GM19463 (cell line): ENCODE measurements around the gene UFD1.

Experiments
- ATAC-seq: cut with Tn5 transposase; IDR thresholded peaks from one replicate; pipeline ENCODE4 v1.9.1; 2021; ENCODE audit warnings: mild to moderate bottlenecking, moderate library complexity; ENCODE audit not compliant: unreplicated experiment

Gene UFD1

DNA sequence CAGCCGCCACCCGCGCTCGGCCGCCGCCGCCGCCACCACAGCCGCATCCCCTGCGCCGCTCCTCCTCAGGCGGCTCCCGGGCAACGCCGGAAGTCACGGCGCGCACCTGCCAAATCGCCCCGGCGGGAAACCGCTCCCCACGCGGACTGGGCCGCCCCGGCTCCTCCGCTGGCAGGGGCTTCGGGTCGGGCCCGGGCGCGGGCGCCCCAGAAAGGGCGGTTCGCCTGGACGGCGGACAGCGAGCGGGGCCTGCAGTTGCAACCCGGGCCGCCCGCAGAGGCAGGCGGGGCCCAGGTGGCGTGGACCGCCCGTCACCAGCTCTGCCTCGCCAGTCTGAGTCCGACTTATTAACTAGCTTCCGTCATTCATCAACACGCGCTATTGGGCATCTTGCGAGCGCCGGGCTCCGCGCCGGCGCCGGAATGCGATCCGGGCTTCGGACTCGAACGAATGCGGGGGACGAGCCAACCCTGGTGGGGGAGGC lies 47.3 kb downstream of the UFD1 start, which contains the start of gene HIRA:
TSS of gene HIRA (minus strand) at position 85 of the 484 bp plus-strand sequence. CDS start 257 bp downstream, outside the sequence.
- ATAC-seq, result peak; percentile 47

DNA sequence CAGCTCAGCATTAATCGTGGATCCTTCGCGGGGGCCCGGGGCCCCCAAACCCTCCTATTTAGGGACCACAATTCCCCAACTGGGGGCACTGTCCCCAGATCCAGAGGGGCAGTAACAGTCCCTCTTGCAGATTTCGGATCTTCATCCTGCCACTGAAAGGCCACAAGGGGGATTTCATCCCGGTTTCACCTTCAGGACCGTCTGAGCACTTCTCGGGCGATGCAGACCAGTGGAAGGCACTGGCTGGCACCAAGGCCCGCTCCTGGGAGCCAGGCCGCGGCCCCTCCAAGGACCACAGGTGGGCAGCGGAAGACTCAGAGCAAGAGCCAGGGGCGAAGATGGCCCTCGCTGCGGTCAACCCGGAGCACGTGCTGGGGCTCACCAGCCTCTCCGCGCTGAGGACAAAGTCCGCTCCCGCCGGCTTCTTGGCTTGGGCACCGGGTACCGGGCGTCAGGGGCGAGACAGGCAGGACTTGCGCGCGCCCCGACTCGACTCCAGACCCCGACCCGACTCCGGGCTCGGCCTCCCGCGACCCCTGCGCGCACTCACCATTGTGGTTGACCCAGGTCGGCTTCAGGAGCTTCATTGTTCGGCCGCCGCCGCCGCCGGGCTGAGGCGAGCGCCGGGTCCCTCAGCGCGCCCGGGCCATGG lies 48.0 kb downstream of the UFD1 start:
- ATAC-seq, result no peak

DNA sequence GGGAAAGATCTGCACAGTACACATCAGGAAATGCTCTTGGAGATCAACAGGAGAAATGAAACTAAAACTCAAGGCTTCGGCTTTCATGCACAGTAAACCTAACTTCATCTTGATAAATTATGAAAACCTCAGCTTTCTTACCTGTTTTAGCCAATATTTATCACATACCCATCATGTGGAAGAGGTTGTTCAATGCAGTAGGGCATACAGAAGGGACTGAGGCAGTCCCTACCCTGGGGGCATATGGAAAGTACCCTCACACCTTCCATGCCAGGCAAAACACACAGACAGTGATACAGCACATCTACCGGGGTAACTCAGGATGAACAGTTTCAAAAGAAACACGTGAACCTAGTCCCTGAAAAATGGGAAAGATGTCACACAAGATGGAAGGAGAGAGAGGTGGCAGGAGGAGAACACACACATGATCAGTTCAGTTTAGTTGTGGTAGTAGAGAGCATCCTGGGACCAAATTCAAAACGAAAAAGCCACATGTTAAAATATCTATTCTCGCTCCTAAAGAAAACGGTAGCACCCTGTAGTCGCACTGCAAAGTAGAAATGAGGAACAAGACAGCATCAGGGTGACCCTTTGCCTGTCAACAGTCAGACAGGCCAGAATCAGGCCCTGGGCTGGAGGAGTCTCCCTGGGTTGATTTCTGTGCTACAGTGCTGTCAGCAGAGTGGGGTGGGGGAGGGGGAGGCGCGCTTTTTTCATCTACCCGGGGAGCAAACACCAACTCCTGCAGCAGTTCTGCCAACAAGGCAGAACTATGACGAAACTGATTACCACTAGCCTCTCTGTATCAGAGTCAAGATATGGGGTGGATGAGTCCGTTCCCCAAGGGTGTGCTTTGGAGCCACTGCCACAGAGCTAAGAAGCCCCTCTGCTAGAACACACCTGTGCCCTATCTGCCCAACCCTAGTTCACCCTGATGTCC lies 48.8 kb downstream of the UFD1 start:
- no peak for ATAC-seq

DNA sequence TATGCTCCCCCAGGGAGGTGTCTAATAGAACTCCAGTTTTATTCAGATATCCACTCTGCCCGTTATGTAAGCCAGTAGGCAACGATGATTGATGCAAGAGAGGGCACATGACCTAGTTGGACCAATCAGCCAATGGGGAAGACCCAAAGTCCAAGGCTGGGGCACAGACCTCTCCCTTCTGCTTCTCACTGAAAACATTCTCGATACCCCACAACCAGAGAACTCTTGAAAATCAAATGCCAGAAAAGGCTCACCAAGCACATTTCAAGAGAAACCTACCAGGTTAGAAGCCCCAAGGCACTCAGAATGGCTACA lies 54.9 kb downstream of the UFD1 start:
- no peak for ATAC-seq

DNA sequence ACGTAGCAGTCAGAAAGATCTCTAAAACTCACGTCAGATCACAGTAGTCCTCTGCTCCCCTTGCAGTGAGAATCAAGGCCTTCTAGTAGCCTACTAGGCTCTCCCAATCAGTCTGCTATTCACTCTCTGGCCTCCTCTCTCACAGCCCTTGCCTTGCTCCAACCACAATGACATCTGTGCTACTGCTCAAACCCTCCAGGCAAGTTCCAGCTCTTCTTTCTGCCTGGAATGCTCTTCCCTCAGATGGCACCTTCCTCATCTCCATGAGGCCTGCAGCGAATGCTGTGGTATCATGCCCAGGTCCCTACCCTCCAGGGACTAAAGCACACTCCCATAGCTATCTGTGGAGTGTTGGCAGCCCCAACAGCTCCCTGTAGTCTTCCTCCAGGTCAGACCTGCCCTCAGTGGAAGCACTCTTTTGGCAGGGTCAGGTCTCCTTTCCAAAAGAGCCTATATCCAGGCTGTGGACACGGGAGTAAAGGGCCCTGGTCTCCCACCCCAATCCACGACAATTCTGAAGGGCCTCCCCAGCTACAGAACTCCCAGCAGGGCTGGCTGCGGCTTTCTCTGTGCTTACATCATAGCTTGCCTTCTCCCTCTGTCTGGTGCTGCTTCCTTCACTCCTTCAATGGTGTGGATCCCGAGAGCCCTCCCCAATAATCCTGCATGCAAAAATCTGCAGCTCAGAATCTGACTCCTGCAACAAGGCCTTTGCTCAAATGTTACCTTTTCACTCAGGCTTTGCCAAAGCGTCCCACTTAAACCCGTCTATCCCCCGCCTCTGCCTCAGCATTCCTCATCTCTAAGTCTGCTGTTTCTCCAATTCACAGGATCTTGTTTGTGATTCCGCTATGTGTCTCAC lies 56.3 kb downstream of the UFD1 start:
- no peak for ATAC-seq

DNA sequence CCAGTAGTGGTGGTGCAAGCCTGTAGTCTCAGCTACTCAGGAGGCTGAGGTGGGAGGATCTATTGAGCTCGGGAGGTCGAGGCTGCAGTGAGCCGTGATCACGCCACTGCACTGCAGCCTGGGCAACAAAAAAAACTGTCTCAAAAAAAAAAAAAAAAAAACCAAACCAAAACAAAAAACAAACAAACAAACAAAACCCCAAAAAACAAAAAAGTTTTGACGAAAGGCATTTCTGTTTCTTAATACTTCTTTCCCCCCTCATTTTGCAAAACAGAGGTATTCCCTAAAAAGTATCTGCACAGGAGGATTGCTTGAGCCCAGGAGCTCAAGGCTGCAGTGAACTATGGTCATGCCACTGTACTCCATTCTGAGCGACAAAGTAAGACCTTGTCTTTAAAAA lies 58.7 kb downstream of the UFD1 start:
- ATAC-seq, result no peak

DNA sequence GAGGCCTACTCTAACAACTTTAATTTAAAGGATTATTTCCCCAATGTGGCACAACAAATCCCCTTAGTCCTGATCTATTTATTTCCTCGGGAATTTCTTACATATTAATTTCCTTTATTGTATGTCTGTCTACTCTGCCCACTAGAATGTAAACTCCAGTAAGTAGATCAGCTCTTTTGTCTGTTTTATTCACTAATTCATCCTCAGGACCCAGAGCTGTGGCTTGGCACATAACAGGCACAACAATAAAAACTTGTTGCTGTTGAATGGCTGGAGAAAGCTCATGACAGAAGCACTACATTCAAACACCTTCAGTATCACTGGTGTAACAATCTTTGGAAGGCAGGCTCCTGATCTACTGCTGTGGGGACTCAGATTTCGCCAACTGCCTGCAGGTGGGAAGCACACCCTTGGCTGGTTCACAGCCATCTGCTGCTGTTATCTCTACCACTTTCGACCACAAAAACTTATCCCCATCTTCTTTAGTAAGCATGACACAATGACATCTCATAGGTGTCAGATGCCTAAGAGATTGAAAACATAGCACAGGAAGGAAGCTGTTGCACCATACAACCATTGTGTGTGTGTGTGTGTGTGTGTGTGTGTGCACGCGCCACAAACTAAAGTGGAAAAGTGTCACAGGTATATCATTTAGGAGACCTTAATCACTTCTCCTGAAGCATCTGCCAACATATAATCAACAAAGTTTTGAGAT lies 59.4 kb downstream of the UFD1 start:
- ATAC-seq, result peak; percentile 51

DNA sequence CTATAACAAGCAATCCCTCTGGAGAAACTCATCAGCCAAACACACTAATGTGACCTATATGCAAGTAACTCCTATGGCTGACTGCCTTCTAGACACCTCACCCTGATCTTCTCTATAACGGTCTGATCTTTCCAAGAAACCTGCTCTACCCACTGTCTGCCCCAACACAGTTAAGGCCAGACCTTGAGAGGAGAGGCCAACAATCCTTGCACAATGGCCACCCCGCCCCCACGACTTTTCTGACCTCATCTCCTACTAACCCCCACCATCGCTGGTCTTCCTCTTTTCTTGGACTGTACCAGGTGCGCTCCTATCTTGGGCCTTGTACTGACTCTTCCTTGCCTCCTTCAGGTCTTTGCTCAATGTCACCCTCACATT lies 59.9 kb downstream of the UFD1 start:
- ATAC-seq, result no peak

DNA sequence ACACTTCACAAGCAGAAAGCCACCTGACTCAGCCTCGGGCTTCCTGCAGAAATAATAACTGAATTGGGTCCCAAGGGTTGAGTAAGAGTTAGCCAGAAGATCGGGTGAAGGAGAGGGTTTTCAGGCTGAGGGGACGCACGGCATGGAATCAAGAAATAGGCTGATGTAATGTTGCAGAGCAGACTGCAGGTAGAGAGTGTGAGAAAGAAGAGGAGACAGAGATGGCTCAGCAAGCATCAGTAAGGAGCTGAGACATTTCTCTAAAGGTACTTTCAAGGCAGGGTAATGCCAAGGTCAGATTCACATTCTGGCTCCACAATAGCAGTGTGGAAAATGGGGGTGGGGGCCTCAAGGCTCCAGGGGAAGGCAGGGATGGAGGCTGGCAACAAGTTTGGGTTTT lies 66.1 kb downstream of the UFD1 start:
- no peak for ATAC-seq

DNA sequence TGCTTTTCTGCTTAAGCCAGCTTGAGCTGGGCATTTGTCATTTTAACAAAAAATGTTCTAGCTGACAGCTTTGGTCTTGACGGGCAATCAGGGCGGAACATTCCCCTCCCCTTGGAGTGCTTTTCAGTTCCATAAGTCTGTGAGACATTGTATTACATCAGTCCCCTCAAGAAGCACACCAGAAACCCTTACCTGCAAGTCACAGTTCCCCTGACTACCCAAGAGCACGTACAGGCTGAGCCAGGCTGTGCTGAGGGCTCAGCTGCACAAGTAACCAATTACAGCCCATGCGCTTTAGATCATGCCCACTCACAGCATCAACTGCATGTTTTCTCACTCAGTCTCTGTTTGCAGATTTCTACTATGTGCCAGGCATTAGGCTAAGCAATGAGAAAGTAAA lies 66.5 kb downstream of the UFD1 start:
- ATAC-seq, result no peak

DNA sequence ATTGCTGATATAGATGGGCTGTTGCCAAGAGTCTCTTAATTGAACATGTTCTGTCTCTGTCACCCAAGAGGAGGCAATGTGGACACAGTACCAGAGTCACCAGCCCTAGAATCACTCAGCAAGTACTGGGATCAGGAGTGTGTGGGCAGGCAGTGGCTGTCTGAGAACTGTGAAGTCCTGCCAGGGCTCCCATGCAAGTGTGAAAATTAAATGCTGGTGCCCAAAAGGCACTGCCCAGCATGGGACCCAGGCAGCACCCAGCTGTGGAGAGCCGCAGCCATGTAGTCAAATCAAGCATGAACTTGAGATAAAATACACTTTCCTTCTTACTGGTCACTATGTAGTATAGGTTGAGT lies 67.3 kb downstream of the UFD1 start:
- ATAC-seq, result no peak

DNA sequence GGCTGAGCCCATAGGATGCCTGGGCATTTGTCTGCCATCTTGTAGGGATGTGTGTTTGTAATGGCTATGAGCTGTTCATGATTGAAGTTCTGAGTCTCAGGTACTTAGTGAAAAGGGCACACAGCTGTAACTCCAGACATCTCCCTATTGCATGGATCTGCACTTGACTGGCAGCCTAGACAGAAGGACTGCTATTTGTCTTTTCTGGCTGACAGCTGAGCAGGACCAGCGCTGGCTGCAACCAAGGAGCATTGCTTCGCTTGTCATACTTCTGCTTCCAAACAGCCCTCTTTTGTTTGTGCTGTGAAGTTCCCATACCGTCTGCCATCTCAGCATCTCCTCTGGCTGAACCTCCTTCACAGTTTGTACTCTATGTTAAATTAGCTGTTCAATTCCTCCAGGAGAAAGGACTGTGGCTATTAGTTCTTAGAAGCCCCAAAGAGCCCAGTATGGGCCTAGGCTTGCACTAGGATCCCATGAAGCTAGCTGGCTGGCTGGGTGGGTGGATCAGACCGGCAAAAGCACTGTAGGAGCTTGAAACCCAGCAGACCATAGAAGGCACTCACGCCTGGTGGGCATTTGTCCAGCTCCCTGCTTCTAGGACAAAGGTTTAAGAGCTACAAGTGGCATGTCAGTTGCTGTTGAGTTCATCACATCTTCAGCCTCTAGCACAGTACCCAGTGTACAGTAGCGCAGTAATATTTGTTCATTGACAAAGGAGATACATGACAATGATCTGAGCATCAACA lies 67.9 kb downstream of the UFD1 start:
- no peak for ATAC-seq

DNA sequence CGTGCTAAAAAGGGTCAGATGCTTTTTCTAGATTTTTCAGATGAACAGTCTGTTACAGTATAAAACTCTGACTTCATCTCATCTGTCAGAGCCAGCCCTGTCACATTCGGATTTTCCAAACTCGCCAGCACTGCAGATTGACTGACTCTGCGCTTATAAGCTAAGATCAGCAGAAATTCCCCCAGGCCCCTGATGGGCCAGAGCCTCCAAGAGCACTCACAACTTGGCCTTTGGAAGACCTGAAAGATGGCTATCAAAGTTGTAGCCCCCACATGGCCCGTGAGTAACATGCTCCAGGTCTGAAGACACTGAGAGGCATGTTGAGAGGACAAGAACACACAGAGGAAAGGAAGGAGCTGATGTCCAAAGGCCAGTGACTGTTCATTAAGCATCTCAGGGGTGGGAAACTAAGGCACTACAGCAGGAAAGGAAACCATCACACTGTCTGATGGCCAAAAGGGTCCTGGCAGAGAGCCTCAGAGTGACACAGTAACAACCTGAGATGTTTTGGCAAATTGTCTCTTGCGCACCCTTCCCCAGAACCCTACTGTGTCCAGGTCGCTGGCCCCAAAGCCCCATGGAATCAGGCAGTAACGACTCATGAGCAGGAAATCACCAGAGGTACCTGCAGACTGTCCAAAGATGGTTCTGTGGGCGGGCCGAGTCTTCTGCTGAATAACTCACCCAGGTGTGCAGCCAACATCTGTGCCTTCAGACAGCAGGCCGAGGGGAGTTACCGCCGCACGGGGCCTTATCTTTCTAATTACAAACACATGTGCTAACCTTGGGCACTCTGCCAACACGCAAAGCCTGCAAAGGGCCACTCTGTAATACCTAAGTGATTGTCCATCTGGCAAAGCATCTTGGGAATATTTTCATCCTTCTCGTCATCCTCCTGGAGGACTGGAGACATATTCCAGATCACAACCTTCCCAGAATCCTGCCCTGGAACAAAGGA lies 71.1 kb downstream of the UFD1 start:
- no peak for ATAC-seq

DNA sequence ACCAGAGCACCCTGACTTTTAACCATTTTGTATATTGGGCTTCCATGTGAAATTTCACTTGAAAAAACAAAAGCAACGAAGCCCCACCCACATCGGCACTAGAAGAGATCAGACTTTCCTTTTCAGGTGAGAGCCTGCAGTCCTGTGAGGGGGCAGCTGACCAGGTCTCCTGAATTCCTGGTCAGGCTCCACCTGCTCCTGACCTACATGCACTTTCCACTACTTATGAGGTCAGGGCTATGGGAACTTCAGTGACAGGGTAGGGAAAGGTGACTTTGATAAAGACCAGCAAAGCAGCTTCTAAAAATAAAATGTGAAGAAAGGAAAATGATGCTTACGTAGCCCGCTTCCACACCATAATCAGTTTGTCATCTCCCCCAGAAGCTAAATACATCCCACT lies 72.1 kb downstream of the UFD1 start:
- ATAC-seq, result no peak

DNA sequence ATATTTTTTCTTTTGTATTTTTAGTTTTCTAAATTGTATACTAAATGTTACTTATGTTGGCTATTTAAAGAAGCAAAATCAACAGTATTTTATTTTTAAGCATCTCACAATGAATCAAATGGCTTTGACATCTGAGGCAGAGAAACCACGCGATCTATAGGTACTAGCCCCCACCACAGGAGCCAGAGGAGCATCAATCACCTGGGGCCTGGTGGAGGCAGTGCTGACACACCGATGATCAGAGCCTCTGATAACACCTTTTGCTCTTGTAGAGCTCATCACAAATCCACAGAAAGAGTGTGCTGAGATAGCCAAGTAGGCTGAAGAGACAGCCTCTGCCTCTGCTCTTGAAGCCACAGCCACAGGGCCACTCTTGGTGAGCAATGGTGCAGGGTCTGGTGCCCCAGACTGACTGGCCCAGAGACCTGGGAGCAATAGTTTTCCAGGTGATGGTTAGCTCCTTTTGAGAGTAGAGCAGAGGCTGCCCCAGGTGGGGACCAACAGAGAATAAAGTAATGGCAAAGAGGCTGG lies 72.6 kb downstream of the UFD1 start:
- no peak for ATAC-seq

DNA sequence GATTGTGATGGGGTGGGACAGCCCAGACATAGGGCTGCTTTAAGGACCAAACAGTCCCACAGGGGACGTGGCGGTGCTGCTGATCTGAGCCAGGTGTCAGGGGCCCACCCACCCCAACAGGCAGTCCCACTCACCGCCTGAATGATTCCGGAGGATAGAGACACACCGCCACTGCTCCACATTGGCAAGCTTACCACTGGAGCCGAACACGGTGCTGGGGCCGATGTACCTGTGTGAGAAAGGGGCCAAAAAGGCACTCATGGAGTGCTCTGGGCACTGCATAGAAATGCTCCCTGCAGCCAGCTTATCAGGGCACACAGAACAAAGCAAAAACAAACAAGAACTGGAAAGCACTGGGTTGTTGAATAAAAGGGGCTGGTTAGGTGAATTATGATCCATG lies 73.3 kb downstream of the UFD1 start:
- ATAC-seq, result no peak

DNA sequence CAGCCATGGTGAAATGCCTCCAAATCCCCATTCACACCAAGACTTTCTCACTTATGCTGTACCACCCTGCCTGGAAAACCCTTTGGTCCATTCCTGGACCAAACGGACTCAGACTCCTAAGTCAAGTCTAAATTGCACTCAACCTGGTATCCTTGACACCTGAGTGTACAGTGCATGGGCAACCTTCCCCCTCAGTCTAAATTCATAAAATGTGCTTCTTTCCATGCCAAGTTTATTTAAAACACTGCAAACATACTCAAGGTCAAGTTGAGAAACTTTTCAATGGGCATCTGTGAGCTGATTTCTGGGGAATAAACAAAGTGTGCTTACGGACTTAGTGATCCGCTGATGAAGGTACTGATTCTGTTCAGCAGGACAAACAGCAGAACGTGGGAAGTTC lies 73.9 kb downstream of the UFD1 start:
- no peak for ATAC-seq

DNA sequence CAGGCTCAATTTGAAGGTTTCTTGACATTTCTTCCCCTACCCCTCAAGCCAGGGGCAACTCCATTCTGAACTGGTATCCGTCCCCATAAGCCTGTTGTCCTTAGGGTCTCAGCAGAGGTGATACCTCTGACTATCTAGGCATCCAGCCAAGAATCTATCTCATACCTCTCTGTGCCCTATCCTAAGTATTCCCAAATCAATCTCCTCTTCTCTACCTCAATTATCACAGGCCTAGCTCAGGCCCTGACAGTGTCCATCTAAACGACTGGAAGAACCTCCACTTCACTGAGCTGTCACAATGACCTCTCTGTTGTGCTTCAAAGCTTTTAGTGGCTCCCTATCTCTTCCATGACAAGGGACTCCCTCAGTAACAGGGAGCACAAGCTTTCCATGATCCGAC lies 74.3 kb downstream of the UFD1 start:
- ATAC-seq, result no peak
